ENCODE data around the gene NCMAP.

GRCh38 chr1:24544239-24544638 is 11.6 kb upstream of the NCMAP start:
- TF ChIP-seq POLR2AphosphoS5 (IDR thresholded peaks at IDR 0.05; ENCODE audit: low read depth, low read length) (no peak), CTCF (IDR thresholded peaks at IDR 0.05) (no peak)

All from Panc1 (cell line).